Measurements from ENCODE around the gene NUPR1. TPM values are rescaled to one million over a fixed set of nuclear protein-coding genes. Genes with fewer than 3 reads are reported as not detected.

The NUPR1 gene
- not detected in 2 replicates for total RNA-seq

- no peak within 1 kb of the TSS for H3K4me3 Mint-ChIP-seq
- no peaks in the 10 kb centered on the region for H3K9me3 Mint-ChIP-seq
- no peak within 1 kb of the TSS for H3K27ac Mint-ChIP-seq
- DNase-seq, result no peak
- H3K36me3 Mint-ChIP-seq (ENCODE audit: low read depth), result no peaks in the 10 kb centered on the region
- H3K27me3 Mint-ChIP-seq, result no peaks in the 10 kb centered on the region
- peaks cover 18% of the 10 kb centered on the region for H3K4me1 Mint-ChIP-seq
- intact Hi-C loops (cut with micrococcal nuclease), result no loop called here
Measured at GRCh38 chr16:28538733-28539596, at the start of gene NUPR1. Gene NUPR1, minus strand, starts transcription at chr16:28538974. Its CDS starts 67 bp downstream, at chr16:28538907.

- Mint-ChIP-seq H3K27ac (peak overlapping the region; percentile 60), H3K27me3 (no peaks in the 10 kb centered on the region), H3K4me3 (no peak overlapping the region), H3K4me1 (no peaks in the 10 kb centered on the region), H3K36me3 (ENCODE audit: low read depth) (peaks cover 35% of the 10 kb centered on the region), H3K9me3 (no peaks in the 10 kb centered on the region)
- intact Hi-C loops (cut with micrococcal nuclease), result no loop called here
- no peak for DNase-seq
Measured at GRCh38 chr16:28587386-28587785, 48.6 kb upstream of the NUPR1 start.

- no peaks in the 10 kb centered on the region for H3K27me3 Mint-ChIP-seq
- H3K36me3 Mint-ChIP-seq (ENCODE audit: low read depth), result peaks cover 40% of the 10 kb centered on the region
- no peaks in the 10 kb centered on the region for H3K9me3 Mint-ChIP-seq
- no peak for DNase-seq
- H3K27ac Mint-ChIP-seq, result no peak overlapping the region
- no peak overlapping the region for H3K4me3 Mint-ChIP-seq
- no peaks in the 10 kb centered on the region for H3K4me1 Mint-ChIP-seq
- intact Hi-C loops (cut with micrococcal nuclease), result no loop called here
Measured at GRCh38 chr16:28586466-28586865, 47.7 kb upstream of the NUPR1 start.

GRCh38 chr16:28585674-28586073 is 46.9 kb upstream of the NUPR1 start:
- no peak for DNase-seq
- Mint-ChIP-seq H3K27me3 (no peaks in the 10 kb centered on the region), H3K36me3 (ENCODE audit: low read depth) (peaks cover 36% of the 10 kb centered on the region), H3K4me1 (no peaks in the 10 kb centered on the region), H3K27ac (no peak overlapping the region), H3K9me3 (no peaks in the 10 kb centered on the region), H3K4me3 (no peak overlapping the region)
- intact Hi-C loops (cut with micrococcal nuclease), result no loop called here

- H3K27ac Mint-ChIP-seq, result no peak overlapping the region
- no peaks in the 10 kb centered on the region for H3K4me1 Mint-ChIP-seq
- H3K27me3 Mint-ChIP-seq, result no peaks in the 10 kb centered on the region
- no peak overlapping the region for H3K4me3 Mint-ChIP-seq
- peaks cover 23% of the 10 kb centered on the region for H3K36me3 Mint-ChIP-seq (ENCODE audit: low read depth)
- intact Hi-C loops (cut with micrococcal nuclease), result no loop called here
- H3K9me3 Mint-ChIP-seq, result no peaks in the 10 kb centered on the region
- DNase-seq, result no peak
Measured at GRCh38 chr16:28580726-28581315, 42.0 kb upstream of the NUPR1 start.

- Mint-ChIP-seq H3K27me3 (no peaks in the 10 kb centered on the region), H3K27ac (no peak overlapping the region), H3K4me3 (no peak overlapping the region), H3K36me3 (ENCODE audit: low read depth) (peaks cover 2% of the 10 kb centered on the region), H3K9me3 (no peaks in the 10 kb centered on the region), H3K4me1 (peaks cover 2% of the 10 kb centered on the region)
- intact Hi-C loops (cut with micrococcal nuclease), result no loop called here
- no peak for DNase-seq
Measured at GRCh38 chr16:28575446-28576109, 36.8 kb upstream of the NUPR1 start.

- H3K4me1 Mint-ChIP-seq, result peaks cover 2% of the 10 kb centered on the region
- peaks cover 2% of the 10 kb centered on the region for H3K36me3 Mint-ChIP-seq (ENCODE audit: low read depth)
- H3K27me3 Mint-ChIP-seq, result no peaks in the 10 kb centered on the region
- intact Hi-C loops (cut with micrococcal nuclease), result no loop called here
- H3K4me3 Mint-ChIP-seq, result no peak overlapping the region
- H3K27ac Mint-ChIP-seq, result no peak overlapping the region
- H3K9me3 Mint-ChIP-seq, result no peaks in the 10 kb centered on the region
- no peak for DNase-seq
Measured at GRCh38 chr16:28574925-28575324, 36.2 kb upstream of the NUPR1 start.

- no peak overlapping the region for H3K27ac Mint-ChIP-seq
- H3K27me3 Mint-ChIP-seq, result no peaks in the 10 kb centered on the region
- no peak overlapping the region for H3K4me3 Mint-ChIP-seq
- intact Hi-C loops (cut with micrococcal nuclease), result no loop called here
- no peaks in the 10 kb centered on the region for H3K9me3 Mint-ChIP-seq
- peaks cover 2% of the 10 kb centered on the region for H3K36me3 Mint-ChIP-seq (ENCODE audit: low read depth)
- H3K4me1 Mint-ChIP-seq, result peaks cover 2% of the 10 kb centered on the region
- DNase-seq, result no peak
Measured at GRCh38 chr16:28573738-28574718, 35.3 kb upstream of the NUPR1 start.

GRCh38 chr16:28572696-28573510 is 34.1 kb upstream of the NUPR1 start:
- peaks cover 2% of the 10 kb centered on the region for H3K4me1 Mint-ChIP-seq
- H3K27me3 Mint-ChIP-seq, result no peaks in the 10 kb centered on the region
- H3K4me3 Mint-ChIP-seq, result no peak overlapping the region
- no peaks in the 10 kb centered on the region for H3K9me3 Mint-ChIP-seq
- H3K27ac Mint-ChIP-seq, result no peak overlapping the region
- DNase-seq, result no peak
- peaks cover 3% of the 10 kb centered on the region for H3K36me3 Mint-ChIP-seq (ENCODE audit: low read depth)
- intact Hi-C loops (cut with micrococcal nuclease), result no loop called here

- no peak for DNase-seq
- H3K4me3 Mint-ChIP-seq, result no peak overlapping the region
- peaks cover 21% of the 10 kb centered on the region for H3K36me3 Mint-ChIP-seq (ENCODE audit: low read depth)
- H3K4me1 Mint-ChIP-seq, result peaks cover 2% of the 10 kb centered on the region
- intact Hi-C loops (cut with micrococcal nuclease), result no loop called here
- H3K27ac Mint-ChIP-seq, result no peak overlapping the region
- H3K9me3 Mint-ChIP-seq, result peaks cover 11% of the 10 kb centered on the region
- H3K27me3 Mint-ChIP-seq, result no peaks in the 10 kb centered on the region
Measured at GRCh38 chr16:28569968-28570752, 31.4 kb upstream of the NUPR1 start.

GRCh38 chr16:28569021-28569420 is 30.2 kb upstream of the NUPR1 start:
- Mint-ChIP-seq H3K27me3 (no peaks in the 10 kb centered on the region), H3K36me3 (ENCODE audit: low read depth) (peaks cover 29% of the 10 kb centered on the region), H3K4me3 (no peak overlapping the region), H3K27ac (no peak overlapping the region), H3K4me1 (peaks cover 2% of the 10 kb centered on the region), H3K9me3 (peaks cover 11% of the 10 kb centered on the region)
- DNase-seq, result no peak
- intact Hi-C loops (cut with micrococcal nuclease), result no loop called here

- H3K9me3 Mint-ChIP-seq, result peaks cover 11% of the 10 kb centered on the region
- no peak overlapping the region for H3K27ac Mint-ChIP-seq
- no peaks in the 10 kb centered on the region for H3K27me3 Mint-ChIP-seq
- no peak for DNase-seq
- intact Hi-C loops (cut with micrococcal nuclease), result no loop called here
- H3K4me3 Mint-ChIP-seq, result no peak overlapping the region
- H3K4me1 Mint-ChIP-seq, result peaks cover 4% of the 10 kb centered on the region
- H3K36me3 Mint-ChIP-seq (ENCODE audit: low read depth), result peaks cover 34% of the 10 kb centered on the region
Measured at GRCh38 chr16:28567292-28567691, 28.5 kb upstream of the NUPR1 start.

All from activated CD4-positive, alpha-beta T cell treated with anti-CD3 and anti-CD28 coated beads, Interleukin-2, amount 10 ng/mL, durations not matched to agents 24 days and 14 days (primary cell).